GM10266 (cell line): ENCODE results near the gene SCAMP3.
"Not testable (repeated sequence)": the region's sequence is repeated elsewhere in the genome, so short reads cannot be mapped to it uniquely, and the experiment has no call there.

ENCODE experiments used
- DNase-seq: peaks from one replicate; pipeline ENCODE4 v3.0.0; 2012; ENCODE audit errors: extremely low spot score
- CTCF ChIP-seq: IDR thresholded peaks from 2 replicates; pipeline ENCODE4 v1.5.1; 2012; ENCODE audit warnings: mild to moderate bottlenecking, low read depth; ENCODE audit not compliant: control insufficient read depth, insufficient read depth; ENCODE audit errors: missing control alignments

Gene SCAMP3

GRCh38 chr1:155247667-155248553 is 14.2 kb downstream of the SCAMP3 start:
- DNase-seq, result no peak

GRCh38 chr1:155246796-155247195 is 15.4 kb downstream of the SCAMP3 start:
- not testable (repeated sequence) for DNase-seq

More at GRCh38 chr1:155247667-155248553, 14.2 kb downstream of the SCAMP3 start:
- TF ChIP-seq CTCF, result no peak

- no peak for TF ChIP-seq CTCF
- no peak for DNase-seq
Measured at GRCh38 chr1:155245163-155245524, 17.0 kb downstream of the SCAMP3 start.

- TF ChIP-seq CTCF, result peak; percentile 39
- DNase-seq, result peak; percentile 94
Measured at GRCh38 chr1:155244368-155245162, 17.6 kb downstream of the SCAMP3 start.

- no peak for TF ChIP-seq CTCF
Measured at GRCh38 chr1:155242805-155243358, 19.3 kb downstream of the SCAMP3 start.

GRCh38 chr1:155241841-155242264 is 20.3 kb downstream of the SCAMP3 start:
- DNase-seq, result no peak
- no peak for TF ChIP-seq CTCF

More at GRCh38 chr1:155242805-155243358, 19.3 kb downstream of the SCAMP3 start:
- no peak for DNase-seq

GRCh38 chr1:155241069-155241679 is 21.0 kb downstream of the SCAMP3 start:
- no peak for TF ChIP-seq CTCF
- peak; percentile 74 for DNase-seq
